Heart left ventricle (tissue), 16 donors: ENCODE data around the gene CHAT. TPM values are rescaled to one million over a fixed set of nuclear protein-coding genes. Genes with fewer than 3 reads are reported as not detected.

Source experiments
- ATAC-seq, 4 donors: fragments of 200-7000 bp; cut with Tn5 transposase; one replicate each; pipeline ENCODE4 v1.9.1; 2020 to 2022; ENCODE audit warnings: moderate library complexity in 4 of 4, mild to moderate bottlenecking in 3 of 4, moderate number of reproducible peaks in 1 of 4
- DNase-seq, 5 donors: peaks; one replicate each; pipeline ENCODE4 v3.0.0-alpha.2; 2020
- H3K27ac ChIP-seq, 12 donors: fragments of 200-600 bp; sonication (generic) in 4 of 12; one replicate each; pipeline versions ENCODE4 v1.5.0 to v1.8.0; 2016 to 2022; ENCODE audit warnings: mild to moderate bottlenecking in 2 of 12
- H3K27me3 ChIP-seq, 9 donors: fragments of 200-600 bp; sonication (generic) in 2 of 9; one replicate each; pipeline versions ENCODE4 v1.5.1 to v1.8.0; 2016 to 2022; ENCODE audit warnings: mild to moderate bottlenecking in 3 of 9
- H3K36me3 ChIP-seq, 9 donors: fragments of 200-600 bp; sonication (generic) in 2 of 9; one replicate each; pipeline versions ENCODE4 v1.5.0 to v1.8.0; 2018 to 2022; ENCODE audit warnings: mild to moderate bottlenecking in 2 of 9
- H3K4me1 ChIP-seq, 12 donors: fragments of 200-600 bp; sonication (generic) in 4 of 12; one replicate each; pipeline versions ENCODE4 v1.5.0 to v1.8.0; 2016 to 2022; ENCODE audit warnings: mild to moderate bottlenecking in 3 of 12
- H3K4me3 ChIP-seq, 12 donors: fragments of 200-600 bp; sonication (generic) in 4 of 12; one replicate each; pipeline versions ENCODE4 v1.5.0 to v1.8.0; 2017 to 2022; ENCODE audit warnings: mild to moderate bottlenecking in 9 of 12, moderate library complexity in 4 of 12
- H3K9me3 ChIP-seq, 12 donors: fragments of 200-600 bp; sonication (generic) in 4 of 12; one replicate each; pipeline versions ENCODE4 v1.5.0 to v1.8.0; 2016 to 2022; ENCODE audit warnings: mild to moderate bottlenecking in 1 of 12
- CTCF ChIP-seq, 12 donors: fragments of 200-600 bp; sonication (generic) in 4 of 12; IDR thresholded peaks; one replicate each; pipeline versions ENCODE4 v1.5.0 to v1.8.0; 2018 to 2022; ENCODE audit warnings: antibody characterized with exemption in 12 of 12, mild to moderate bottlenecking in 5 of 12
- POLR2A ChIP-seq, 2 donors: fragments of 450-650 bp; IDR thresholded peaks; one replicate each; pipeline ENCODE4 v1.6.1; 2017; ENCODE audit warnings: antibody characterized with exemption in 2 of 2, mild to moderate bottlenecking in 2 of 2, moderate library complexity in 2 of 2
- WGBS, 4 donors: extraction: QIAGEN DNeasy Blood & Tissue Kit in 2 of 4; methylation state at CpG; one replicate each; pipeline versions ENCODE4 v1.1.5 to v1.1.7; 2013 to 2018; 5-methylcytosine and 5-hydroxymethylcytosine counted together
- intact Hi-C, 10 donors: fragments of 100-400 bp; cut with DNase I; formaldehyde crosslinking; loops; one replicate each; pipeline versions ENCODE4 v1.11.1 to v1.14.2; 2022
- polyA plus RNA-seq, 2 donors: library from polyadenylated mRNA; stranded (reverse); fragments of 200-250 nt; gene quantifications; one replicate each; pipeline ENCODE4 v1.2.3, GENCODE V29; 2013
- total RNA-seq, 9 donors: library from RNA; depleted of rRNA in 2 of 9; stranded (reverse); fragments of >200 nt in 2 of 9; fragmentation: NEBNext Ultra II Directional in 3 of 9; extraction: Animal tissue kit (Norgen Biotek cat#: 25700) in 3 of 9; gene quantifications; one replicate each; pipeline versions ENCODE4 v1.1.0 to v1.2.4, GENCODE V29; 2016 to 2023
- donor health status: ischemic (EF 13 %, LVEDD 7.1; RV severe dilation, severe dysfunction).
- donor health status: healthy with polysubstance abuse.
- donor health status: DM: no; HTN: yes; CAD: no.
- donor health status: DM: no; HTN: no; CAD: no.
- donor health status: ischemic (EF 25% LVEDD 6.9; RV normal size, moderate dysfunction).
- donor health status: ischemic (EF 25% LVEDD 5.7; RV mildly dilated, moderate dysfunction).
- donor health status: healthy.
- donor health status: DM: yes; HTN: yes; CAD: no.
- donor health status: ischemic (EF 35%, LVEDD 5.7; RV mildly dilated, moderate dysfunction).
- donor health status: nonischemic (EF 11% LVEDD 7.7; RV severe dilation, severe dysfunction).
- donor health status: DM: yes; HTN: yes; CAD: no.
- donor health status: PGD.
- donor health status: ischemic (EF 29% LVEDD 5.4; RV normal size, mild dysfunction).
- donor health status: nonischemic (EF 23%, LVEDD 6.1; RV moderate dilation, normal function).

Gene CHAT
- total and polyA plus RNA-seq, 11 donors, result not detected

DNA sequence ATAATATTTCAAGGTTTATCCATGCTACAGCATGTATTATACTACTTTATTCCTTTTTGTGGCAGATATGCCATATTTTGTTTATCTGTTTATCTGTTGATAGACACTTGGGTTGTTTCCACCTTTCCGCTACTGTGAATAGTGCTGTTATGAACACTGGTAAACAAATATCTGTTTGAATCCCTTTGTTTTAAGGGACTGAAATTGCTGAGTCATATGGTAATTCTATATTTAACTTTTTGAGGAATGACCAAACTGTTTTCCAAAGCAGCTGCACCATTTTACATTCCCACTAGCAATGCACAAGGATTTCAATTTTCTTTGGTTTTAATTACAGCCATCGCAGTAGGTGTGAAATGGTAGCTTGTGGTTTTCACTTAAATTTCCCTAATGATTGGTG, 69.0 kb downstream of the CHAT start:
- Histone ChIP-seq H3K4me1 (peaks cover 0 to 8% (median 0%) of the 10 kb centered on the region in 12 donors), H3K9me3 (peaks cover 0 to 32% (median under 1%) of the 10 kb centered on the region in 12 donors), H3K27me3 (peaks cover 0 to 24% (median 3%) of the 10 kb centered on the region in 9 donors), H3K36me3 (no peaks in the 10 kb centered on the region), H3K4me3 (no peak overlapping the region), H3K27ac (no peak overlapping the region)
- WGBS, 4 donors, result 93 to 98% (median 95%) methylated on average over 2 of the region's 2 CpGs
- ATAC-seq, result no peak
- TF ChIP-seq CTCF (IDR thresholded peaks at IDR 0.05) (no peak), POLR2A (IDR thresholded peaks at IDR 0.05) (no peak)
- DNase-seq, result no peak
- intact Hi-C loops, result no loop called here

GRCh38 chr10:49686651-49687050, 72.8 kb downstream of the CHAT start:
- H3K9me3 ChIP-seq, result peaks cover 0 to 27% (median 0%) of the 10 kb centered on the region in 12 donors
- TF ChIP-seq POLR2A (IDR thresholded peaks at IDR 0.05) (no peak), CTCF (IDR thresholded peaks at IDR 0.05) (no peak)
- no peaks in the 10 kb centered on the region for H3K4me1 ChIP-seq
- ATAC-seq (no peak), DNase-seq (no peak)
- no peak overlapping the region for H3K27ac ChIP-seq
- 62 to 77% (median 66%) methylated on average over 4 of the region's 4 CpGs for WGBS, 4 donors
- peaks cover 0 to 46% (median 22%) of the 10 kb centered on the region in 9 donors for H3K27me3 ChIP-seq
- H3K4me3 ChIP-seq, result no peak overlapping the region
- intact Hi-C loops, result no loop called here
- H3K36me3 ChIP-seq, result no peaks in the 10 kb centered on the region

GRCh38 chr10:49688261-49688846, 74.5 kb downstream of the CHAT start:
- TF ChIP-seq POLR2A (IDR thresholded peaks at IDR 0.05) (no peak), CTCF (IDR thresholded peaks at IDR 0.05) (no peak)
- ATAC-seq, result no peak
- Histone ChIP-seq H3K27me3 (peaks cover 0 to 60% (median 25%) of the 10 kb centered on the region in 9 donors), H3K4me3 (no peak overlapping the region), H3K4me1 (no peaks in the 10 kb centered on the region), H3K27ac (no peak overlapping the region), H3K9me3 (peaks cover 0 to 26% (median 0%) of the 10 kb centered on the region in 12 donors), H3K36me3 (no peaks in the 10 kb centered on the region)
- intact Hi-C loops, result no loop called here
- WGBS, 4 donors, result 10 to 16% (median 15%) methylated on average over 8 of the region's 8 CpGs
- DNase-seq, result no peak

- no peak overlapping the region for H3K27ac ChIP-seq
- DNase-seq (no peak), ATAC-seq (no peak)
- intact Hi-C loops, result no loop called here
- no peaks in the 10 kb centered on the region for H3K36me3 ChIP-seq
- no peaks in the 10 kb centered on the region for H3K4me1 ChIP-seq
- H3K27me3 ChIP-seq, result peaks cover 0 to 66% (median 25%) of the 10 kb centered on the region in 9 donors
- TF ChIP-seq CTCF (IDR thresholded peaks at IDR 0.05), result no peak
- no peak for TF ChIP-seq POLR2A (IDR thresholded peaks at IDR 0.05)
- H3K4me3 ChIP-seq, result no peak overlapping the region
- WGBS, 4 donors, result 13 to 17% (median 14%) methylated on average over 7 of the region's 7 CpGs
- H3K9me3 ChIP-seq, result peaks cover 0 to 27% (median 0%) of the 10 kb centered on the region in 12 donors
These were observed 75.1 kb downstream of the CHAT start for GRCh38 chr10:49688920-49689319.
